K562 (cell line): ENCODE data around the gene FRMPD1. TPM values are rescaled to one million over a fixed set of nuclear protein-coding genes. Genes with fewer than 3 reads are reported as not detected.
"Not testable (repeated sequence)": the region's sequence is repeated elsewhere in the genome, so short reads cannot be mapped to it uniquely, and the experiment has no call there.

ENCODE experiments used
- ATAC-seq: fragments of 200-7000 bp; cut with Tn5 transposase; 3 replicates; pipeline ENCODE4 v1.9.1; 2020; ENCODE audit warnings: moderate library complexity
- BruUV-seq: library from RNA; stranded (reverse); fragments of 400-500 nt; replicated peaks from 2 replicates; lab custom pipeline; 2021; lab: Mats Ljungman, UMichigan
- CTCF ChIA-PET: fragments of 300-600 bp; formaldehyde crosslinking; extraction: SDS; loops from one replicate; lab custom pipeline; 2021; ENCODE audit warnings: low intra/inter-chr PET ratio; lab: Yijun Ruan, JAX
- POLR2A ChIA-PET: fragments of 300-600, 350-650 bp; sonication (Branson Sonifier 250); formaldehyde crosslinking; extraction: SDS; loops from one replicate; lab custom pipeline; 2021; ENCODE audit warnings: antibody characterized with exemption, inconsistent platforms; lab: Yijun Ruan, JAX
- DNase-seq, 4 experiments: peaks; one replicate each; pipeline versions ENCODE4 v3.0.0 to v3.0.0-alpha.2; 2011 to 2018; ENCODE audit warnings: low spot score in 3 of 4, mixed read lengths in 3 of 4; ENCODE audit errors: extremely low read depth in 1 of 4
- FAIRE-seq: peaks from 2 replicates; lab custom pipeline; 2011; peaks lifted over from hg19 to GRCh38; lab: Jason Lieb, UNC
- H2AFZ ChIP-seq: 2 replicates; pipeline ENCODE4 v1.6.0; 2011; ENCODE audit warnings: low read depth, low read length, control low read depth, inconsistent platforms
- H3K27ac ChIP-seq: fragments of 200-600 bp; 3 replicates; pipeline ENCODE4 v1.8.0; 2011; ENCODE audit warnings: low read depth, mild to moderate bottlenecking, control low read depth, inconsistent platforms, low read length, moderate library complexity, mixed read lengths; ENCODE audit errors: extremely low read depth
- H3K27me3 ChIP-seq, 2 experiments: fragments of 300-600 bp in 1 of 2; 2 replicates in 1 of 2; 3 replicates in 1 of 2; pipeline versions ENCODE4 v1.6.0 to v1.8.0; 2011; ENCODE audit warnings: inconsistent platforms in 2 of 2, low read length in 2 of 2, mild to moderate bottlenecking in 1 of 2, mixed read lengths in 1 of 2, moderate library complexity in 1 of 2; ENCODE audit not compliant: control insufficient read depth in 2 of 2, insufficient read depth in 2 of 2
- H3K36me3 ChIP-seq: fragments of 300-600 bp; 3 replicates; pipeline ENCODE4 v1.8.0; 2011; ENCODE audit warnings: mild to moderate bottlenecking, low read length, inconsistent platforms; ENCODE audit not compliant: control insufficient read depth, insufficient read depth
- H3K4me1 ChIP-seq, 2 experiments: fragments of 200-600 bp in 1 of 2; replicated peaks in 1 of 2; 2 replicates in 1 of 2; 3 replicates in 1 of 2; pipeline versions ENCODE4 v1.5.1 to v1.8.0; 2011; ENCODE audit warnings: inconsistent platforms in 2 of 2, low read length in 2 of 2, mild to moderate bottlenecking in 1 of 2, mixed read lengths in 1 of 2, moderate library complexity in 1 of 2; ENCODE audit not compliant: control insufficient read depth in 2 of 2, insufficient read depth in 2 of 2
- H3K4me2 ChIP-seq: 2 replicates; pipeline ENCODE4 v1.6.1; 2011; ENCODE audit warnings: low read length, control low read depth, inconsistent platforms, mixed read lengths; ENCODE audit not compliant: insufficient read depth
- H3K4me3 ChIP-seq: fragments of 200-600 bp; sonication (generic), shearing (Covaris generic); 2 replicates; pipeline ENCODE4 v1.5.1; 2016; ENCODE audit warnings: control low read depth, inconsistent platforms
- H3K79me2 ChIP-seq: fragments of 200-600 bp; 3 replicates; pipeline ENCODE4 v1.8.0; 2011; ENCODE audit warnings: low read length, inconsistent platforms; ENCODE audit not compliant: control insufficient read depth, insufficient read depth
- H3K9ac ChIP-seq, 2 experiments: 2 replicates each; pipeline versions ENCODE4 v1.6.0 to v1.6.1; 2011; ENCODE audit warnings: low read depth in 2 of 2, low read length in 2 of 2, control low read depth in 1 of 2, inconsistent platforms in 1 of 2, mild to moderate bottlenecking in 1 of 2, mixed read lengths in 1 of 2; ENCODE audit not compliant: insufficient read depth in 1 of 2
- H3K9me1 ChIP-seq: one replicate; pipeline ENCODE4 v1.6.0; 2011; ENCODE audit warnings: inconsistent platforms, mild to moderate bottlenecking, low read length, moderate library complexity; ENCODE audit not compliant: control insufficient read depth, insufficient read depth
- H3K9me3 ChIP-seq: replicated peaks from 2 replicates; pipeline ENCODE4 v1.5.1; 2011; ENCODE audit warnings: low read depth, low read length, inconsistent platforms; ENCODE audit not compliant: control insufficient read depth, insufficient read depth
- H4K20me1 ChIP-seq: replicated peaks from 2 replicates; pipeline ENCODE4 v1.6.1; 2011; ENCODE audit warnings: low read length, inconsistent platforms, mixed read lengths; ENCODE audit not compliant: control insufficient read depth, insufficient read depth
- ATF3 ChIP-seq, 2 experiments: fragments of 450-650 bp in 1 of 2; sonication (generic) in 1 of 2; formaldehyde crosslinking in 1 of 2; IDR thresholded peaks in 1 of 2; conservative IDR thresholded peaks in 1 of 2; 2 replicates each; pipeline versions ENCODE4 v1.6.1 to v1.8.1; 2016 to 2023; ENCODE audit warnings: mild to moderate bottlenecking in 2 of 2, moderate library complexity in 2 of 2, inconsistent platforms in 1 of 2, missing genetic modification reagents in 1 of 2
- BCOR ChIP-seq: fragments of 450-650 bp; IDR thresholded peaks from 2 replicates; pipeline ENCODE4 v1.6.1; 2016
- DACH1 ChIP-seq: fragments of 450-650 bp; IDR thresholded peaks from 2 replicates; pipeline ENCODE4 v1.6.1; 2018; ENCODE audit not compliant: partially characterized antibody
- EHMT2 ChIP-seq: fragments of 450-650 bp; IDR thresholded peaks from 2 replicates; pipeline ENCODE4 v1.6.1; 2018; ENCODE audit warnings: antibody characterized with exemption
- KDM1A ChIP-seq, 2 experiments: fragments of 450-650 bp; IDR thresholded peaks; 2 replicates each; pipeline ENCODE4 v1.6.1; 2016; ENCODE audit warnings: mild to moderate bottlenecking in 2 of 2
- SMARCA4 ChIP-seq: fragments of 450-650 bp; IDR thresholded peaks from 2 replicates; pipeline ENCODE4 v1.6.1; 2016
- SMARCA5 ChIP-seq: fragments of 450-650 bp; IDR thresholded peaks from 2 replicates; pipeline ENCODE4 v1.6.1; 2016
- ZBTB7A ChIP-seq: IDR thresholded peaks from 2 replicates; pipeline ENCODE4 v1.6.1; 2011; ENCODE audit warnings: low read depth, mild to moderate bottlenecking, low read length, moderate library complexity, borderline replicate concordance; ENCODE audit not compliant: control insufficient read depth
- ZNF146 ChIP-seq: IDR thresholded peaks from one replicate; pipeline ENCODE4 v1.6.1; 2018; ENCODE audit warnings: missing compliant biosample characterization; ENCODE audit not compliant: unreplicated experiment
- ZNF408 ChIP-seq: fragments of 250-450 bp; sonication (Bioruptor Pico); IDR thresholded peaks from 2 replicates; pipeline ENCODE4 v1.4.0; 2020; ENCODE audit warnings: low read depth, mild to moderate bottlenecking, moderate library complexity
- ZNF584 ChIP-seq: fragments of 200-800 bp; sonication (Bioruptor generic); IDR thresholded peaks from 2 replicates; pipeline ENCODE4 v1.6.1; 2016; ENCODE audit warnings: low read depth, mild to moderate bottlenecking, missing genetic modification characterization, missing compliant biosample characterization
- ZNF830 ChIP-seq: fragments of 250-450 bp; sonication (Bioruptor Pico); IDR thresholded peaks from 2 replicates; pipeline ENCODE4 v1.5.0; 2021; ENCODE audit warnings: mild to moderate bottlenecking
- WGBS: fragments of 100-300 bp; shearing (Covaris generic); methylation state at CpG from one replicate; pipeline ENCODE4 v1.1.6; 2016; ENCODE audit warnings: low coverage, mixed read lengths; ENCODE audit not compliant: insufficient coverage; ENCODE audit errors: missing lambda C conversion rate; 5-methylcytosine and 5-hydroxymethylcytosine counted together
- in situ Hi-C: fragments of 300-500 bp; cut with MboI; formaldehyde crosslinking; loops from 4 replicates; pipeline ENCODE4 v1.15.0; 2018; ENCODE audit warnings: inconsistent platforms, mixed read lengths
- intact Hi-C: fragments of 100-400 bp; cut with micrococcal nuclease; formaldehyde crosslinking; loops from 2 replicates; pipeline ENCODE4 v1.14.2; 2022
- polyA plus RNA-seq, 8 experiments: library from polyadenylated mRNA; depleted of rRNA in 4 of 8; stranded (reverse) in 5 of 8; unstranded in 3 of 8; fragments of >200 nt; fragmentation: Nextera tagmentation in 2 of 8; fragmentation: Illumina TruSeq in 1 of 8; extraction: Ambion mirVana in 2 of 8; extraction: Trizol in 1 of 8; gene quantifications; 2 replicates each; pipeline versions ENCODE4 v1.2.1 to v1.2.3, GENCODE V29; 2011 to 2014; ENCODE audit warnings: inconsistent platforms in 1 of 8, missing spikeins in 1 of 8
- total RNA-seq, 7 experiments: library from RNA; depleted of rRNA in 6 of 7; stranded (reverse); fragments of >200 nt in 6 of 7; fragmentation: Illumina TruSeq in 2 of 7; extraction: Trizol in 2 of 7; gene quantifications; 2 replicates each; pipeline versions ENCODE4 v1.2.1 to v1.2.3, GENCODE V29; 2011 to 2021; ENCODE audit warnings: low replicate concordance in 1 of 7
- TF ChIP-seq, protein P1 (sequence below): fragments of 450-650 bp; IDR thresholded peaks from 2 replicates; pipeline ENCODE4 v1.6.1; 2016; ENCODE audit warnings: borderline replicate concordance

FRMPD1 gene
- total and polyA plus RNA-seq, 9 of the 15 experiments (the other 6 are each of a cell fraction or from before 2014, with no cell fraction given) = not detected

GRCh38 chr9:37765263-37765662 lies 114.5 kb downstream of the FRMPD1 start:
- in situ Hi-C loops, H3K27me3 ChIP-seq, H3K4me2 ChIP-seq, H3K27ac ChIP-seq, H3K9me3 ChIP-seq, BruUV-seq, H3K9me1 ChIP-seq, H3K79me2 ChIP-seq, ATAC-seq, intact Hi-C loops, H2AFZ ChIP-seq, H3K9ac ChIP-seq, H4K20me1 ChIP-seq, FAIRE-seq, H3K4me3 ChIP-seq, CTCF ChIA-PET, POLR2A ChIA-PET, DNase-seq: not testable (repeated sequence)
- peak; percentile 39 to 45; a peak in 2 of 4 replicates for TF ChIP-seq KDM1A (IDR thresholded peaks at IDR 0.05)
- peak; percentile 73 for TF ChIP-seq ZNF146 (CRISPR knock-in tag)
- peak; percentile 81 for TF ChIP-seq BCOR
- TF ChIP-seq SMARCA5 = 0 out of 2 replicates have a peak, but pooled peaks have one; percentile 49
- 69% methylated on average over 5 of the region's 6 CpGs for WGBS
- Histone ChIP-seq H3K4me1 (peaks cover 17 to 20% of the 10 kb centered on the region in 2 experiments; a peak in 4 of 5 replicates), H3K36me3 (peaks cover 18% of the 10 kb centered on the region; the same call in 2 of the 3 replicates)

DNA sequence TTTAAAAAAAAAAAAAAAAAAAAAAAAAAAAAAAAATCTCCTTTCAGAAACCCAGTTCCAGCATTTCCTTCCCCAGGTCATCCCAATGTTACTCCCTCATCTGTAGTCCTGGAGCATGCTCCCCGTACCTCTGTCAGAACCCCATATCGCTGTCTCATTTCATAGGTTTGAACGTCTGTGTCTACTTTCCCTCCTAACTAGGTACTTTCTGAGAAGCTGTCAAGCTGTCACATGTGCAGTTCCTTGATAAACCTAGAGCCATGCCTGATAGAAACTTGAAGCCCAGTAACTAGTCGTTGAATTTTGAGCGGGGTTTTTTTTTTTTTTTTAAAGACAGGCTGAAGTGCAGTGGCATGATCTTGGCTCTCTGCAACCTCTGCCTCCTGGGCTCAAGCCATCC lies 118.6 kb downstream of the FRMPD1 start:
- Histone ChIP-seq H3K9ac (0 out of 4 replicates have a peak overlapping the region, but pooled peaks of 1 of the 2 experiments have one; percentile 5), H2AFZ (no peak overlapping the region), H3K79me2 (no peaks in the 10 kb centered on the region; the same call in 2 of the 3 replicates), H3K4me2 (no peak overlapping the region), H3K27me3 (no peaks in the 10 kb centered on the region), H3K9me3 (no peaks in the 10 kb centered on the region), H3K4me1 (peaks cover 17 to 21% of the 10 kb centered on the region in 2 experiments; a peak in 4 of 5 replicates), H3K36me3 (peaks cover 42% of the 10 kb centered on the region; the same call in 2 of the 3 replicates), H3K27ac (peak overlapping the region; percentile 26), H3K4me3 (no peak overlapping the region), H3K9me1 (no peaks in the 10 kb centered on the region), H4K20me1 (no peaks in the 10 kb centered on the region)
- FAIRE-seq = peak; percentile 88
- CTCF ChIA-PET = interaction anchor here (0.6 kb wide), 1 partner anchor 356 kb away, joined by 6 read pairs; no protein-coding TSS in a partner anchor
- BruUV-seq = no TSS peak
- peak; percentile 86 for ATAC-seq
- in situ Hi-C loops (no loop called here), intact Hi-C loops (no loop called here)
- DNase-seq = peak in 3 of 4 experiments; percentile 27 to 89 (median 82)
- WGBS = 3% methylated on average over 5 of the region's 5 CpGs
- POLR2A ChIA-PET = interaction anchor here (0.9 to 6.0 kb wide), 7 partner anchors 10 to 32 kb away, joined by 3 to 32 read pairs (median 4); partner anchors contain the start of gene EXOSC3
- no peak for TF ChIP-seq ZNF830 (CRISPR knock-in tag)
- TF ChIP-seq DACH1 = no peak
- TF ChIP-seq, protein P1, sequence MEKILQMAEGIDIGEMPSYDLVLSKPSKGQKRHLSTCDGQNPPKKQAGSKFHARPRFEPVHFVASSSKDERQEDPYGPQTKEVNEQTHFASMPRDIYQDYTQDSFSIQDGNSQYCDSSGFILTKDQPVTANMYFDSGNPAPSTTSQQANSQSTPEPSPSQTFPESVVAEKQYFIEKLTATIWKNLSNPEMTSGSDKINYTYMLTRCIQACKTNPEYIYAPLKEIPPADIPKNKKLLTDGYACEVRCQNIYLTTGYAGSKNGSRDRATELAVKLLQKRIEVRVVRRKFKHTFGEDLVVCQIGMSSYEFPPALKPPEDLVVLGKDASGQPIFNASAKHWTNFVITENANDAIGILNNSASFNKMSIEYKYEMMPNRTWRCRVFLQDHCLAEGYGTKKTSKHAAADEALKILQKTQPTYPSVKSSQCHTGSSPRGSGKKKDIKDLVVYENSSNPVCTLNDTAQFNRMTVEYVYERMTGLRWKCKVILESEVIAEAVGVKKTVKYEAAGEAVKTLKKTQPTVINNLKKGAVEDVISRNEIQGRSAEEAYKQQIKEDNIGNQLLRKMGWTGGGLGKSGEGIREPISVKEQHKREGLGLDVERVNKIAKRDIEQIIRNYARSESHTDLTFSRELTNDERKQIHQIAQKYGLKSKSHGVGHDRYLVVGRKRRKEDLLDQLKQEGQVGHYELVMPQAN = peak; percentile 77
- peak; percentile 82 for TF ChIP-seq SMARCA4
- no peak for TF ChIP-seq ZNF584 (CRISPR knock-in tag)
- no peak for TF ChIP-seq ZBTB7A
- no peak for TF ChIP-seq ATF3 (IDR thresholded peaks at IDR 0.05)
- no peak for TF ChIP-seq ATF3 (CRISPR knock-in tag; conservative IDR thresholded peaks at IDR 0.05)
- TF ChIP-seq EHMT2 = peak; percentile 63; the same call in 1 of the 2 replicates
- TF ChIP-seq ZNF408 (CRISPR knock-in tag) = no peak
